NCI-H2227 treated with DMSO at 0.1 percent for 48 hours (cell line): ENCODE results near the gene PI4KA.

Experiments used
- DNase-seq: peaks from one replicate; lab custom pipeline; 2025; lab: John Stamatoyannopoulos, UW

Gene PI4KA

DNA sequence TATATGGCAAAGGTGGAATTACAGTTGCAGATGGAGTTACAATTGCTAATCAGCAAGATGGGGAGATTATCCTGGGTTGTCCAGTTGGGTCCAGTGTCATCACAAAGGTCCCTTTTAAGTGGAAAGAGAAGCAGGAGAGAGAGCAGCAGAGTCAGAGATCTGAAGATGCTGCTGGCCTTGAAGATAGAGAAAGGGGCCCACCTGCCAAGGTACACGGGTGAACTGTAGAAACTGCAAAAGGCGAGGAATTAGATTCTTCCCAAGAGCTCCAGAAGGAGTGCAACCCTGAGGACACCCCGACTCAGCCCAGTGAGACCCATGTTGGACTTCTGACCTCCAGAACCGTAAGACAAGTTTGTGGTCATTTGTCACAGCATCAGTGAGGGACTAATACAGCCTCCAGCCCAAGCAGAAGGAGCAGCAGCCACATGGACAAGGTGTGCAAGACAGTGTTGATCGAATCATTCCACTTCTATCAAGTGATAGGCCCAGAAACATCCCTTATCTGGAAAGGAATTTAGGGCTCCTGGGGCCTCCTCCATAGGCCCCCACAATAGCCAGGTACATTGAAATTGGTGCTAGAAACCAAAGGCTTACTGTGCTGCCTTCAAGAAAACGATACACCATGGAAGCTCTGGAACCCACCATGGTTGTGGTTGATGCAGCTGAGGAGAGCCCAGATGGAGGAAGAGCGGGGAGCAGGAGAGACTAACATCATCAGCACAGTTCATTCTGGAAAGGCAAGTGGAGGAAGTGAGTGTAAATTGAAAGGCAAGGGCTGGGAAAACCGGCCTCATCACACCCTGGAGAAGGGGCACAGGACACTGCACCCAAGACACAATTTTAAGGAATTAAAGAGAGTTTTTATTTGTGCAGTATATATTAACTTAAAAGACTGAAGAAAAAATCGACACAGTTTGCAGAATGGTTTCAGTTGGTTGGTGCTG is 23.5 kb upstream of the PI4KA start:
- DNase-seq: no peak

- DNase-seq: no peak
Measured at GRCh38 chr22:20881231-20881630, 22.6 kb upstream of the PI4KA start.

- no peak for DNase-seq
Measured at GRCh38 chr22:20877715-20878114, 19.1 kb upstream of the PI4KA start.

GRCh38 chr22:20875296-20875695 is 16.7 kb upstream of the PI4KA start:
- DNase-seq: no peak

GRCh38 chr22:20873214-20873613 is 14.6 kb upstream of the PI4KA start:
- no peak for DNase-seq

GRCh38 chr22:20869234-20869633 is 10.6 kb upstream of the PI4KA start:
- no peak for DNase-seq

- no peak for DNase-seq
Measured at GRCh38 chr22:20868025-20868962, 9.7 kb upstream of the PI4KA start.

DNA sequence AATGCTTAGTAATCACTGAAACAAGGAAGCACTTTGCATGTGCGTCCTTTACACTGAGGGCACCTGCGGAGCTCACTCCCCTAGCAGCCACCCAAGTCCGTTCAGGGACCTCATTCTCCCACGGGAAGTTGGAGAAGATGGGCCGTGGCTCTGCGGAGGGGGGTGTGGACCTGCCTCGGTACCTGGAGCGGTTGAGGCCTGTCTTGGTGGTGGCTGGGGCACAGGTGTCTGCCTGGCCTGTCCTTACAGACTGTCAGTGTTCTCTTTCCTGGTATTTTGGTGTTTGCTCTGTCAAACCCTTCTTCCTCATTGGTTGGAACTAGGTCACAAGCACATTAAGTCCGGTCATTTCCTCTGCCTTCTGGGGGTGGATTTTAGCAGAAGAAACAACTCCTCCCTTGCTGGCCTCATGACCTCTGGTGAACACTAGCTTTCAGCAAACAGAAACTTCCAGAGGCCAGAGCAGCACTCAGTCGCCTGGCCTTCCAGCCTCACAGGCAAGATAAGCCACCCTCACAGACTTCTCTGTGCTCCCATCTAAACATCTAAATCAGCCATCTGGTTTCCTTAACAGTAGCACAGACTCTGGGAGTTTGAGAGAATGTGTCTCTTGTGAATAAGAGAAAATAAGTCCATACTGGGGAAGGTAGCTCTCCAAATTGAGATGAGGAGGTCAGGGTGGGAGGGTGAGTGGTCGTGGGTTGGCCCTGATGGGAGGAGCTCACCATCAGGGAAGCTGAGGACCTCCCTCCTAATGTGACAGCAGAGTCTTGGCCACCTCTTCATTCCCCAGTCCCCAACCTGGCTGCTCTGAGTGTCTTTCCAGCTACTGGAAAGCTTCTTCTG is 8.8 kb upstream of the PI4KA start:
- DNase-seq: no peak

DNA sequence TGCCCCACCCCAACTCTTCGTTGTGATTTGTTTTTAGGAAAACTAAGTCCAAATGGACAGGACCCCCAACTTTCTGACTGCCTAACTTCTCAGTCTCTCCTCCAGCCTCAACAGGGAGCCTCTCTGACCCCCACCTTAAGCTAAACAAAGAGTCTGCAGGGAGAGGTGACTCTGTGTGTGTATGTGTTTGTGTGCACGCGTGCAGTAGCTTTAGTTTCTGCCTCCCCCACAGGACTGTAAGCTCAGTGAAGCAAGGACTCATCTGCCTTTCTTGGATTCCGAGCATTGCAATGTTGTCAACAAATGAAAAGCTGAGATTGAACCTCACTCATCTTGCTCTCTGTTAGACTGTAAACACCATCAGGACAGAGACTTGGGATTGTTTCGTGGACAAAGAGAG is 8.1 kb upstream of the PI4KA start:
- no peak for DNase-seq

GRCh38 chr22:20865875-20866445 is 7.3 kb upstream of the PI4KA start:
- DNase-seq: no peak

DNA sequence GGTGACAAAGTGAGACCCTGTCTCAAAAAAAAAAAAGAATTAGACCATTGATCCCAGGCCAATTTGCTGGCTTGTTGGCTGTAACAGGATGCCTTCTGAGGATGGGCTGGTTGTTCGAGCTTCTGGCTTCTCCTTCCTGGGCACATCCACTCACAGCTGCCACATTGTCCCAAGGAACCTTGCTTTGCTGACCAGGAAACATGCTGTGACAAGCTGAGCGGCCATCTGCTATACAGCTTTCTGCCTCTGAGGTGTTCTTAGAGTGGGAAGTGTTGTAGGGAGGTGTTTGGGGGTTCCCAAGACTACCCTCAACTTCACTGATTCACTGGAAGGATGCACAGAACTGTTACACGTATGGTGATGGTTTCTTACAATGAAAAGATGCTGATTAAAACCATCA is 6.7 kb upstream of the PI4KA start:
- DNase-seq: no peak

- DNase-seq: no peak
Measured at GRCh38 chr22:20864186-20864908, 5.7 kb upstream of the PI4KA start.

- DNase-seq: no peak
Measured at GRCh38 chr22:20863366-20863765, 4.8 kb upstream of the PI4KA start.

GRCh38 chr22:20862540-20862939 is 3.9 kb upstream of the PI4KA start:
- DNase-seq: no peak

- DNase-seq: no peak
Measured at GRCh38 chr22:20859615-20860014, 1.0 kb upstream of the PI4KA start.

DNA sequence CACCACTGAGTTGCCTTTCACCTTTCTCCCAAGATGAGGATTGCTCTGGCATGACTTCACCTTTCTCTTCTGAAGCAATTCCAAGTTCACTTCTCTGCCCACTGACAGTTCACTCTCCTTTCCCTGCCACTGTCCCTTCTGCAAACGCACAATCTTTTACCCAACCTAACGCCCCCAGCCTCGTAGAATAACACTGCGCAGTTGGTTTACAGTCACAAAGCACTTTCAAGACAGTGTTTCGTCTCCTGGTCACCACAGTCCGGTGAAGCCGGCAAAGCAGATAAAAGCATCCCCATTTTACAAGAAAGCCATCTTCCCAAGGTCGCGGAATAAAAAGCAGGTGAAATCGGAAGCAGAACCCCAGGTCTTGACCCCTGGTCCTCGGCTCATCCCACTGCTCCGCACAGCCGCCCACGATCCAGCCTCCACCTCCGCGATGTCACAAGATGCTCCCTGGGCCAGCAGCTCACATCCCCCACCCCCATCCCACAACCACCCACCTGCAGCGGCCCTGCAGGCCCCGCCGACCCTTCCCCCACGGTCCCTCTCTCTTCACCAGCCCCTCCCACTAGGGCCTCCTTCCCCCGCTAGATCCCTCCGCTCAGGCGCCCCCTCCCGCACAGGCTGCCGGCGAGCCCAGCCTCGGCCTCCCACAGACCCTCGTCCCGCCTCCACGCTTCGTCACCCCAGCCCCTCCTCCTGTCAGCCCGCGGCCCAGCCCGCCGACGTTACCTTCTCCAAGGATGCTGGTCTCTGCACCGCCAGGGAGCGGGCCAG is 585 bp downstream of the PI4KA start:
- DNase-seq: peak; percentile 89

DNA sequence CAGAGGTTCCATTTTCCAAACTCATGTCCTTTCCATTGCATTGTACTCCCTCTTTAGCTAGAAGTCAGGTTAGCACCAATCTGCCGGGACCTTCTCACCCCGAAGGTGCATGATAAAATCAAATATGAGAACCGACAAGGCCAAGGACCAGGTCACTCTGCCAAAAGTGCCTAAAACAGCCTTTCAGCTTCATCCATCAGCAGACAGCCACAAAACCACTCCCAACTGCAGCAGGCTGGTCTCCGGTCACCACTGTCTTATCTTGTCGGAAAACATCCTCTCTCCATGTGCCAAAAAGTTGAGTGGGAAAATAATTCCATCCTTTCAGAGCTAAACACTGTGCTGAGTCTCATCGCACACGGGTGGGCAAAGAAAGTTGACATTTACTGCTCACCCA is 1.4 kb downstream of the PI4KA start:
- no peak for DNase-seq

GRCh38 chr22:20853236-20853660 is 5.4 kb downstream of the PI4KA start:
- no peak for DNase-seq

DNA sequence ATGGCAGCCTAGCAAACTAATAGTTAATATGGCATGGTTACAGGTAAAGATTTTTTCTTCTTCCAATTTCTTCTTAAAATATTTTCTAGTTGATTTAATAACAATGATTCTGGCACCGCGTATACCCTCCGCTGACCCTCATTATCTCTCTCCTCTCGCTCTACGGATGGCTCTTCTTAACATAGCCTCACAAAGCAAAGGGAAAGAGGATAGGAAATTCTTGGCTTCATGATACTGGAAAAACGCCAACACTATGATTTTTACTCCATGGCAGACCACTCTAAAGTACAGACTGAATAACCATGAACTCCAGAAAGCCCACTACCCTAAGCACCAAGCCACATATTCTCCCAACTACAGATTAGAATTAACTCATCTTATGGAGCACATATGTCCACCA is 6.1 kb downstream of the PI4KA start:
- no peak for DNase-seq

DNA sequence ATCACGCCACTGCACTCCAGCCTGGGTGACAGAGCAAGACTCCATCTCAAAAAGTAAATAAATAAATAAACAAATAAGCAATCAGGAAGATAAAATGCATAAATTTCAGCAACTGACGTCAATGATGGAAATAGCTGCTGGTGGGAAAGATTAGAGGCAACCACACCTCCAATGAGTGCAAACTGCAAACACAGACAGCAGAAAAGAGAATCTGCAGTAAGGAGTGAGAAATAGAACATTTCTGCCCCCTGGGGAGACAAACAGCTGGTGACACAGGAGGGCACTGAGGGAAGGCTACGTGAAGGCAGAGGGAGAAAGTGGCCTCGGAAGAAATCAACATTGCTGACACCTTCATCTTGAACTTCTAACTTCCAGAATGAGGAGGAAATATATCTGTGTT is 6.5 kb downstream of the PI4KA start:
- no peak for DNase-seq
